K562 (cell line): ENCODE measurements around the gene HPCA. TPM values are rescaled to one million over a fixed set of nuclear protein-coding genes. Genes with fewer than 3 reads are reported as not detected.

Source experiments
- ASH1L ChIP-seq: fragments of 450-650 bp; IDR thresholded peaks from 2 replicates; pipeline ENCODE4 v1.6.1; 2018; ENCODE audit warnings: borderline replicate concordance, mild to moderate bottlenecking, low read depth; ENCODE audit not compliant: partially characterized antibody
- CBFB ChIP-seq: sonication (generic); formaldehyde crosslinking; IDR thresholded peaks from 2 replicates; pipeline ENCODE4 v1.4.0; 2020; ENCODE audit warnings: mild to moderate bottlenecking, missing genetic modification reagents
- CC2D1A ChIP-seq: fragments of 450-650 bp; IDR thresholded peaks from 2 replicates; pipeline ENCODE4 v1.6.1; 2017; ENCODE audit warnings: mild to moderate bottlenecking
- EGR1 ChIP-seq: fragments of 450-650 bp; conservative IDR thresholded peaks from 2 replicates; pipeline ENCODE4 v1.6.1; 2017; ENCODE audit warnings: mild to moderate bottlenecking
- ELF1 ChIP-seq: fragments of 200-800 bp; sonication (Bioruptor generic); IDR thresholded peaks from 2 replicates; pipeline ENCODE4 v1.6.1; 2016; ENCODE audit warnings: missing genetic modification characterization, missing compliant biosample characterization
- MYC ChIP-seq, 2 experiments: fragments of 250-450 bp in 1 of 2; sonication (Bioruptor Pico) in 1 of 2; IDR thresholded peaks; 2 replicates each; pipeline versions ENCODE4 v1.5.1 to v1.6.1; 2012 to 2021; ENCODE audit warnings: low read depth in 2 of 2, borderline replicate concordance in 1 of 2, improper control_type of control experiment in 1 of 2, low read length in 1 of 2, mild to moderate bottlenecking in 1 of 2, moderate library complexity in 1 of 2
- NFE2L1 ChIP-seq: fragments of 450-650 bp; IDR thresholded peaks from 2 replicates; pipeline ENCODE4 v1.6.1; 2016; ENCODE audit warnings: missing genetic modification characterization, low read depth, mild to moderate bottlenecking, missing compliant biosample characterization, moderate library complexity, borderline replicate concordance
- NONO ChIP-seq, 2 experiments: fragments of 200-400 bp in 1 of 2; fragments of 450-650 bp in 1 of 2; formaldehyde crosslinking in 1 of 2; IDR thresholded peaks; 2 replicates each; pipeline ENCODE4 v1.6.1; 2017; ENCODE audit warnings: low read depth in 2 of 2, mild to moderate bottlenecking in 2 of 2, moderate library complexity in 2 of 2, low read length in 1 of 2
- POLR2B ChIP-seq: fragments of 450-650 bp; IDR thresholded peaks from 2 replicates; pipeline ENCODE4 v1.6.1; 2018; ENCODE audit warnings: low read depth; ENCODE audit not compliant: partially characterized antibody
- TCF7L2 ChIP-seq: fragments of 150-350 bp; IDR thresholded peaks from 2 replicates; pipeline ENCODE4 v1.6.1; 2016; ENCODE audit warnings: low read depth, mild to moderate bottlenecking, low read length, moderate library complexity
- TEAD2 ChIP-seq: fragments of 450-650 bp; IDR thresholded peaks from 2 replicates; pipeline ENCODE4 v1.6.1; 2016; ENCODE audit warnings: missing genetic modification characterization, control low read depth, missing compliant biosample characterization
- TRIM24 ChIP-seq, 2 experiments: fragments of 450-650 bp; IDR thresholded peaks; 2 replicates each; pipeline ENCODE4 v1.6.1; 2016
- ZNF3 ChIP-seq: fragments of 250-450 bp; sonication (Bioruptor Pico); IDR thresholded peaks from 2 replicates; pipeline ENCODE4 v1.5.0; 2021; ENCODE audit warnings: mild to moderate bottlenecking, moderate library complexity
- polyA plus RNA-seq, 8 experiments: library from polyadenylated mRNA; depleted of rRNA in 4 of 8; stranded (reverse) in 5 of 8; unstranded in 3 of 8; fragments of >200 nt; fragmentation: Nextera tagmentation in 2 of 8; fragmentation: Illumina TruSeq in 1 of 8; extraction: Ambion mirVana in 2 of 8; extraction: Trizol in 1 of 8; gene quantifications; 2 replicates each; pipeline versions ENCODE4 v1.2.1 to v1.2.3, GENCODE V29; 2011 to 2014; ENCODE audit warnings: inconsistent platforms in 1 of 8, missing spikeins in 1 of 8
- total RNA-seq, 7 experiments: library from RNA; depleted of rRNA in 6 of 7; stranded (reverse); fragments of >200 nt in 6 of 7; fragmentation: Illumina TruSeq in 2 of 7; extraction: Trizol in 2 of 7; gene quantifications; 2 replicates each; pipeline versions ENCODE4 v1.2.1 to v1.2.3, GENCODE V29; 2011 to 2021; ENCODE audit warnings: low replicate concordance in 1 of 7
- TF ChIP-seq, protein P1 (sequence below): fragments of 250-450 bp; sonication (Bioruptor Pico); IDR thresholded peaks from 2 replicates; pipeline ENCODE4 v1.4.0; 2020; ENCODE audit warnings: mild to moderate bottlenecking, moderate library complexity, borderline replicate concordance
- TF ChIP-seq, protein P2 (sequence below): fragments of 250-450 bp; sonication (Bioruptor Pico); IDR thresholded peaks from 2 replicates; pipeline ENCODE4 v1.5.0; 2021; ENCODE audit warnings: mild to moderate bottlenecking, borderline replicate concordance
- TF ChIP-seq, protein P3 (sequence below): fragments of 450-650 bp; IDR thresholded peaks from 2 replicates; pipeline ENCODE4 v1.6.1; 2018; ENCODE audit not compliant: partially characterized antibody

Gene HPCA
- total and polyA plus RNA-seq, 9 of the 15 experiments (the other 6 are each of a cell fraction or from before 2014, with no cell fraction given) = not detected

DNA sequence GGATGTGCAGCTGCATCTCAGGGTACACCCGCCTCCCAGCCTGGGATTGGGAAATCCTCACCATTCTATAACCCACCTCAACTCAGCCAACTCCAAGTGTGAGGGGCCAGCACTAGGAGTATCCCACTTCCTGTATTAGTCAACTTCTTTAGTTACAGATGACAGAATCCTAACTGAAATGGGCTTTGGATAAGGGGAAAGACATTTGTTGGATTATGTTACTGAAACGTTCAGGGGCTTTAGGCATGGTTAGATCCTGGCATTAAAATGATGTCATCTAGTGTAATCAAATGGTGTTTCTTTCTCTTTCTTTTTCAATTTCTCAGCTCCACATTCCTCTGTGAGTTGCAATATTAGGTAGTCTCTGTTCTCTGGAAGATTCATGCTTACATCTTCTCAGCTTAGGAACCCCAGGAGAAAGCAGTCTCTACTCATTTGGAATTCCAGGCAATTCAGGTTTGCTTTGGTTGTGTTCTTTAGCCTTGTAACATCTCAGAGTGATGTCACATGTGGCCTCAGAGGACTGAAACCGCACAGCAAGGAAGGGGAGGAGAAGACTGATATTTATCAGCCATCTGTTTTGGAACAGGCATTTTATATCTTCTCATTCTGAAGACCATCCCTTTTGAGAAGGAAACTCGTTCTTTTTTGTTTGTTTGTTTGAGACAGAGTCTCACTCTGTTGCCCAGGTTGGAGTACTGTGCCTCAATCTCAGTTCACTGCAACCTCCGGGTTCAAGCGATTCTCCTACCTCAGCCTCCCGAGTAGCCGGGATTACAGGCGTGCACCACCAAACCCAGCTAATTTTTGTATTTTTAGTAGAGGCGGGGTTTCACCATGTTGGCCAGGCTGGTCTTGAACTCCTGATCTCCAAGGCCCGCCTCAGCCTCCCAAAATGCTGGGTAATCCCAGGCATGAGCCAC lies 33.8 kb downstream of the HPCA start (continued):
- TF ChIP-seq TEAD2 (peak; percentile 31; the same call in 1 of the 2 replicates), MYC (IDR thresholded peaks at IDR 0.05; ENCODE audit: low read depth, low read length) (peak; percentile 42; the same call in 1 of the 2 replicates), MYC (CRISPR knock-in tag; IDR thresholded peaks at IDR 0.05; ENCODE audit: borderline replicate concordance, low read depth) (0 out of 2 replicates have a peak, but pooled peaks have one; percentile 18), NFE2L1 (no peak), EGR1 (no peak), CC2D1A (no peak), POLR2B (no peak), CBFB (CRISPR knock-in tag) (no peak), TRIM24 (IDR thresholded peaks at IDR 0.05) (peak in 1 of 2 experiments; percentile 43; a peak in 1 of 4 replicates), ASH1L (no peak), ZNF3 (no peak), TCF7L2 (no peak), NONO (IDR thresholded peaks at IDR 0.05; ENCODE audit: low read depth in 2 of 2, low read length in 1 of 2) (no peak), ELF1 (tag) (peak; percentile 66)
- TF ChIP-seq, protein P1, sequence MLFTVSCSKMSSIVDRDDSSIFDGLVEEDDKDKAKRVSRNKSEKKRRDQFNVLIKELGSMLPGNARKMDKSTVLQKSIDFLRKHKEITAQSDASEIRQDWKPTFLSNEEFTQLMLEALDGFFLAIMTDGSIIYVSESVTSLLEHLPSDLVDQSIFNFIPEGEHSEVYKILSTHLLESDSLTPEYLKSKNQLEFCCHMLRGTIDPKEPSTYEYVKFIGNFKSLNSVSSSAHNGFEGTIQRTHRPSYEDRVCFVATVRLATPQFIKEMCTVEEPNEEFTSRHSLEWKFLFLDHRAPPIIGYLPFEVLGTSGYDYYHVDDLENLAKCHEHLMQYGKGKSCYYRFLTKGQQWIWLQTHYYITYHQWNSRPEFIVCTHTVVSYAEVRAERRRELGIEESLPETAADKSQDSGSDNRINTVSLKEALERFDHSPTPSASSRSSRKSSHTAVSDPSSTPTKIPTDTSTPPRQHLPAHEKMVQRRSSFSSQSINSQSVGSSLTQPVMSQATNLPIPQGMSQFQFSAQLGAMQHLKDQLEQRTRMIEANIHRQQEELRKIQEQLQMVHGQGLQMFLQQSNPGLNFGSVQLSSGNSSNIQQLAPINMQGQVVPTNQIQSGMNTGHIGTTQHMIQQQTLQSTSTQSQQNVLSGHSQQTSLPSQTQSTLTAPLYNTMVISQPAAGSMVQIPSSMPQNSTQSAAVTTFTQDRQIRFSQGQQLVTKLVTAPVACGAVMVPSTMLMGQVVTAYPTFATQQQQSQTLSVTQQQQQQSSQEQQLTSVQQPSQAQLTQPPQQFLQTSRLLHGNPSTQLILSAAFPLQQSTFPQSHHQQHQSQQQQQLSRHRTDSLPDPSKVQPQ (CRISPR knock-in tag) = no peak
- TF ChIP-seq, protein P2, sequence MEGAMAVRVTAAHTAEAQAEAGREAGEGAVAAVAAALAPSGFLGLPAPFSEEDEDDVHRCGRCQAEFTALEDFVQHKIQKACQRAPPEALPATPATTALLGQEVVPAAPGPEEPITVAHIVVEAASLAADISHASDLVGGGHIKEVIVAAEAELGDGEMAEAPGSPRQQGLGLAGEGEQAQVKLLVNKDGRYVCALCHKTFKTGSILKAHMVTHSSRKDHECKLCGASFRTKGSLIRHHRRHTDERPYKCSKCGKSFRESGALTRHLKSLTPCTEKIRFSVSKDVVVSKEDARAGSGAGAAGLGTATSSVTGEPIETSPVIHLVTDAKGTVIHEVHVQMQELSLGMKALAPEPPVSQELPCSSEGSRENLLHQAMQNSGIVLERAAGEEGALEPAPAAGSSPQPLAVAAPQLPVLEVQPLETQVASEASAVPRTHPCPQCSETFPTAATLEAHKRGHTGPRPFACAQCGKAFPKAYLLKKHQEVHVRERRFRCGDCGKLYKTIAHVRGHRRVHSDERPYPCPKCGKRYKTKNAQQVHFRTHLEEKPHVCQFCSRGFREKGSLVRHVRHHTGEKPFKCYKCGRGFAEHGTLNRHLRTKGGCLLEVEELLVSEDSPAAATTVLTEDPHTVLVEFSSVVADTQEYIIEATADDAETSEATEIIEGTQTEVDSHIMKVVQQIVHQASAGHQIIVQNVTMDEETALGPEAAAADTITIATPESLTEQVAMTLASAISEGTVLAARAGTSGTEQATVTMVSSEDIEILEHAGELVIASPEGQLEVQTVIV (CRISPR knock-in tag) = no peak
- TF ChIP-seq, protein P3, sequence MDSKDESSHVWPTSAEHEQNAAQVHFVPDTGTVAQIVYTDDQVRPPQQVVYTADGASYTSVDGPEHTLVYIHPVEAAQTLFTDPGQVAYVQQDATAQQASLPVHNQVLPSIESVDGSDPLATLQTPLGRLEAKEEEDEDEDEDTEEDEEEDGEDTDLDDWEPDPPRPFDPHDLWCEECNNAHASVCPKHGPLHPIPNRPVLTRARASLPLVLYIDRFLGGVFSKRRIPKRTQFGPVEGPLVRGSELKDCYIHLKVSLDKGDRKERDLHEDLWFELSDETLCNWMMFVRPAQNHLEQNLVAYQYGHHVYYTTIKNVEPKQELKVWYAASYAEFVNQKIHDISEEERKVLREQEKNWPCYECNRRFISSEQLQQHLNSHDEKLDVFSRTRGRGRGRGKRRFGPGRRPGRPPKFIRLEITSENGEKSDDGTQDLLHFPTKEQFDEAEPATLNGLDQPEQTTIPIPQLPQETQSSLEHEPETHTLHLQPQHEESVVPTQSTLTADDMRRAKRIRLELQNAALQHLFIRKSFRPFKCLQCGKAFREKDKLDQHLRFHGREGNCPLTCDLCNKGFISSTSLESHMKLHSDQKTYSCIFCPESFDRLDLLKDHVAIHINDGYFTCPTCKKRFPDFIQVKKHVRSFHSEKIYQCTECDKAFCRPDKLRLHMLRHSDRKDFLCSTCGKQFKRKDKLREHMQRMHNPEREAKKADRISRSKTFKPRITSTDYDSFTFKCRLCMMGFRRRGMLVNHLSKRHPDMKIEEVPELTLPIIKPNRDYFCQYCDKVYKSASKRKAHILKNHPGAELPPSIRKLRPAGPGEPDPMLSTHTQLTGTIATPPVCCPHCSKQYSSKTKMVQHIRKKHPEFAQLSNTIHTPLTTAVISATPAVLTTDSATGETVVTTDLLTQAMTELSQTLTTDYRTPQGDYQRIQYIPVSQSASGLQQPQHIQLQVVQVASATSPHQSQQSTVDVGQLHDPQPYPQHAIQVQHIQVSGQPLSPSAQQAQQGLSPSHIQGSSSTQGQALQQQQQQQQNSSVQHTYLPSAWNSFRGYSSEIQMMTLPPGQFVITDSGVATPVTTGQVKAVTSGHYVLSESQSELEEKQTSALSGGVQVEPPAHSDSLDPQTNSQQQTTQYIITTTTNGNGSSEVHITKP = no peak
